K562 (cell line): ENCODE results near the gene AGAP3. TPM values are rescaled to one million over a fixed set of nuclear protein-coding genes. Genes with fewer than 3 reads are reported as not detected.

ENCODE experiments used
- ADNP ChIP-seq: fragments of 200-800 bp; sonication (Bioruptor generic); IDR thresholded peaks from 2 replicates; pipeline ENCODE4 v1.6.1; 2016; ENCODE audit warnings: missing genetic modification characterization, missing compliant biosample characterization
- ARNT ChIP-seq, 2 experiments: fragments of 450-650 bp; IDR thresholded peaks; 2 replicates each; pipeline ENCODE4 v1.6.1; 2016; ENCODE audit warnings: mild to moderate bottlenecking in 1 of 2
- BCOR ChIP-seq: fragments of 450-650 bp; IDR thresholded peaks from 2 replicates; pipeline ENCODE4 v1.6.1; 2016
- DACH1 ChIP-seq: fragments of 450-650 bp; IDR thresholded peaks from 2 replicates; pipeline ENCODE4 v1.6.1; 2018; ENCODE audit not compliant: partially characterized antibody
- KDM5B ChIP-seq: fragments of 200-600 bp; sonication (generic); IDR thresholded peaks from 2 replicates; pipeline ENCODE4 v1.6.1; 2012; ENCODE audit warnings: low read depth, mild to moderate bottlenecking, moderate library complexity, low read length, control low read depth, inconsistent platforms; ENCODE audit not compliant: insufficient replicate concordance
- KLF10 ChIP-seq: fragments of 250-450 bp; sonication (Bioruptor Pico); IDR thresholded peaks from 2 replicates; pipeline ENCODE4 v1.6.1; 2021; ENCODE audit warnings: matching md5 sums
- KLF6 ChIP-seq: fragments of 250-450 bp; sonication (Bioruptor Pico); IDR thresholded peaks from 2 replicates; pipeline ENCODE4 v1.4.0; 2020; ENCODE audit warnings: mild to moderate bottlenecking, moderate library complexity, borderline replicate concordance
- MTA2 ChIP-seq: fragments of 450-650 bp; IDR thresholded peaks from 2 replicates; pipeline ENCODE4 v1.6.1; 2016; ENCODE audit warnings: low read depth
- PPARD ChIP-seq: fragments of 250-450 bp; sonication (Bioruptor Pico); IDR thresholded peaks from 2 replicates; pipeline ENCODE4 v1.8.0; 2022; ENCODE audit warnings: inconsistent platforms, mild to moderate bottlenecking, moderate library complexity
- SOX6 ChIP-seq: fragments of 450-650 bp; IDR thresholded peaks from 2 replicates; pipeline ENCODE4 v1.6.1; 2014; ENCODE audit warnings: mild to moderate bottlenecking
- ZNF140 ChIP-seq: fragments of 250-450 bp; sonication (Bioruptor Pico); IDR thresholded peaks from 2 replicates; pipeline ENCODE4 v1.8.0; 2021; ENCODE audit warnings: moderate library complexity, mild to moderate bottlenecking, inconsistent platforms
- ZNF24 ChIP-seq: fragments of 450-650 bp; IDR thresholded peaks from 2 replicates; pipeline ENCODE4 v1.6.1; 2016
- ZNF589 ChIP-seq: fragments of 200-800 bp; sonication (Bioruptor generic); IDR thresholded peaks from 2 replicates; pipeline ENCODE4 v1.6.1; 2016; ENCODE audit warnings: low read depth, missing genetic modification characterization, missing compliant biosample characterization
- polyA plus RNA-seq, 8 experiments: library from polyadenylated mRNA; depleted of rRNA in 4 of 8; stranded (reverse) in 5 of 8; unstranded in 3 of 8; fragments of >200 nt; fragmentation: Nextera tagmentation in 2 of 8; fragmentation: Illumina TruSeq in 1 of 8; extraction: Ambion mirVana in 2 of 8; extraction: Trizol in 1 of 8; gene quantifications; 2 replicates each; pipeline versions ENCODE4 v1.2.1 to v1.2.3, GENCODE V29; 2011 to 2014; ENCODE audit warnings: inconsistent platforms in 1 of 8, missing spikeins in 1 of 8
- total RNA-seq, 7 experiments: library from RNA; depleted of rRNA in 6 of 7; stranded (reverse); fragments of >200 nt in 6 of 7; fragmentation: Illumina TruSeq in 2 of 7; extraction: Trizol in 2 of 7; gene quantifications; 2 replicates each; pipeline versions ENCODE4 v1.2.1 to v1.2.3, GENCODE V29; 2011 to 2021; ENCODE audit warnings: low replicate concordance in 1 of 7
- TF ChIP-seq, protein P1 (sequence below): sonication (generic); formaldehyde crosslinking; IDR thresholded peaks from 2 replicates; pipeline ENCODE4 v1.8.0; 2022; ENCODE audit warnings: missing genetic modification reagents, mild to moderate bottlenecking, borderline replicate concordance
- TF ChIP-seq, protein P2 (sequence below): fragments of 250-450 bp; sonication (Bioruptor Pico); IDR thresholded peaks from 2 replicates; pipeline ENCODE4 v1.4.0; 2020; ENCODE audit warnings: mild to moderate bottlenecking, moderate library complexity
- TF ChIP-seq, protein P3 (sequence below): fragments of 250-450 bp; sonication (Bioruptor Pico); IDR thresholded peaks from 2 replicates; pipeline ENCODE4 v1.4.0; 2020; ENCODE audit warnings: mild to moderate bottlenecking, moderate library complexity
- TF ChIP-seq, protein P4 (sequence below): fragments of 250-450 bp; sonication (Bioruptor Pico); IDR thresholded peaks from 2 replicates; pipeline ENCODE4 v1.8.0; 2021; ENCODE audit warnings: moderate library complexity, mild to moderate bottlenecking, inconsistent platforms
- TF ChIP-seq, protein P5 (sequence below): sonication (generic); formaldehyde crosslinking; IDR thresholded peaks from 2 replicates; pipeline ENCODE4 v1.8.1; 2022; ENCODE audit warnings: missing genetic modification reagents
- TF ChIP-seq, protein P6 (sequence below): fragments of 450-650 bp; IDR thresholded peaks from 2 replicates; pipeline ENCODE4 v1.6.1; 2016; ENCODE audit warnings: borderline replicate concordance

The AGAP3 gene
- total and polyA plus RNA-seq, 9 of the 15 experiments (the other 6 are each of a cell fraction or from before 2014, with no cell fraction given): 3.4 to 208 (median 62.2) TPM

DNA sequence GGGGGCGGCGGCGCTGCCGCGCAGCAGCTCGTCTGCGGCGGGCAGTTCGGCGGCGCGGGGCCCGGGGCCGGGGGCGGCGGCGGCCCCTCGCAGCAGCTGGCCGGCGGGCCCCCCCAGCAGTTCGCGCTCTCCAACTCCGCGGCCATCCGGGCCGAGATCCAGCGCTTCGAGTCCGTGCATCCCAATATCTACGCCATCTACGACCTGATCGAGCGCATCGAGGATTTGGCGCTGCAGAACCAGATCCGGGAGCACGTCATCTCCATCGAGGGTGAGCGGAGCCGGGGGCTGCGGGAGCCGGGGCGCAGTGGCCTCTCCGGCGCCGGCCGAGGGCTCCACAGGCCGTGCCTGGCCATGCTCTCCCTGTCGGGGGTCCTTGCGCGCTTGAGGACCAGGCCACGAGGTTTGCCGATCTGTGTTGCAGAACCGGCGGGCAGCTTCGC is 548 bp downstream of the AGAP3 start (continued):
- TF ChIP-seq, protein P1, sequence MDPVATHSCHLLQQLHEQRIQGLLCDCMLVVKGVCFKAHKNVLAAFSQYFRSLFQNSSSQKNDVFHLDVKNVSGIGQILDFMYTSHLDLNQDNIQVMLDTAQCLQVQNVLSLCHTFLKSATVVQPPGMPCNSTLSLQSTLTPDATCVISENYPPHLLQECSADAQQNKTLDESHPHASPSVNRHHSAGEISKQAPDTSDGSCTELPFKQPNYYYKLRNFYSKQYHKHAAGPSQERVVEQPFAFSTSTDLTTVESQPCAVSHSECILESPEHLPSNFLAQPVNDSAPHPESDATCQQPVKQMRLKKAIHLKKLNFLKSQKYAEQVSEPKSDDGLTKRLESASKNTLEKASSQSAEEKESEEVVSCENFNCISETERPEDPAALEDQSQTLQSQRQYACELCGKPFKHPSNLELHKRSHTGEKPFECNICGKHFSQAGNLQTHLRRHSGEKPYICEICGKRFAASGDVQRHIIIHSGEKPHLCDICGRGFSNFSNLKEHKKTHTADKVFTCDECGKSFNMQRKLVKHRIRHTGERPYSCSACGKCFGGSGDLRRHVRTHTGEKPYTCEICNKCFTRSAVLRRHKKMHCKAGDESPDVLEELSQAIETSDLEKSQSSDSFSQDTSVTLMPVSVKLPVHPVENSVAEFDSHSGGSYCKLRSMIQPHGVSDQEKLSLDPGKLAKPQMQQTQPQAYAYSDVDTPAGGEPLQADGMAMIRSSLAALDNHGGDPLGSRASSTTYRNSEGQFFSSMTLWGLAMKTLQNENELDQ (CRISPR knock-in tag): no peak
- TF ChIP-seq ZNF24 (no peak), ARNT (IDR thresholded peaks at IDR 0.05) (no peak), PPARD (no peak), KLF6 (no peak), DACH1 (no peak), SOX6 (no peak), ADNP (no peak), BCOR (no peak), KLF10 (CRISPR knock-in tag) (no peak), ZNF589 (CRISPR knock-in tag) (no peak), MTA2 (no peak), KDM5B (peak; percentile 65), ZNF140 (CRISPR knock-in tag) (no peak)
- TF ChIP-seq, protein P2, sequence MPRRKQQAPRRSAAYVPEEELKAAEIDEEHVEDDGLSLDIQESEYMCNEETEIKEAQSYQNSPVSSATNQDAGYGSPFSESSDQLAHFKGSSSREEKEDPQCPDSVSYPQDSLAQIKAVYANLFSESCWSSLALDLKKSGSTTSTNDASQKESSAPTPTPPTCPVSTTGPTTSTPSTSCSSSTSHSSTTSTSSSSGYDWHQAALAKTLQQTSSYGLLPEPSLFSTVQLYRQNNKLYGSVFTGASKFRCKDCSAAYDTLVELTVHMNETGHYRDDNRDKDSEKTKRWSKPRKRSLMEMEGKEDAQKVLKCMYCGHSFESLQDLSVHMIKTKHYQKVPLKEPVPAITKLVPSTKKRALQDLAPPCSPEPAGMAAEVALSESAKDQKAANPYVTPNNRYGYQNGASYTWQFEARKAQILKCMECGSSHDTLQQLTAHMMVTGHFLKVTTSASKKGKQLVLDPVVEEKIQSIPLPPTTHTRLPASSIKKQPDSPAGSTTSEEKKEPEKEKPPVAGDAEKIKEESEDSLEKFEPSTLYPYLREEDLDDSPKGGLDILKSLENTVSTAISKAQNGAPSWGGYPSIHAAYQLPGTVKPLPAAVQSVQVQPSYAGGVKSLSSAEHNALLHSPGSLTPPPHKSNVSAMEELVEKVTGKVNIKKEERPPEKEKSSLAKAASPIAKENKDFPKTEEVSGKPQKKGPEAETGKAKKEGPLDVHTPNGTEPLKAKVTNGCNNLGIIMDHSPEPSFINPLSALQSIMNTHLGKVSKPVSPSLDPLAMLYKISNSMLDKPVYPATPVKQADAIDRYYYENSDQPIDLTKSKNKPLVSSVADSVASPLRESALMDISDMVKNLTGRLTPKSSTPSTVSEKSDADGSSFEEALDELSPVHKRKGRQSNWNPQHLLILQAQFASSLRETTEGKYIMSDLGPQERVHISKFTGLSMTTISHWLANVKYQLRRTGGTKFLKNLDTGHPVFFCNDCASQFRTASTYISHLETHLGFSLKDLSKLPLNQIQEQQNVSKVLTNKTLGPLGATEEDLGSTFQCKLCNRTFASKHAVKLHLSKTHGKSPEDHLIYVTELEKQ: no peak
- TF ChIP-seq, protein P3, sequence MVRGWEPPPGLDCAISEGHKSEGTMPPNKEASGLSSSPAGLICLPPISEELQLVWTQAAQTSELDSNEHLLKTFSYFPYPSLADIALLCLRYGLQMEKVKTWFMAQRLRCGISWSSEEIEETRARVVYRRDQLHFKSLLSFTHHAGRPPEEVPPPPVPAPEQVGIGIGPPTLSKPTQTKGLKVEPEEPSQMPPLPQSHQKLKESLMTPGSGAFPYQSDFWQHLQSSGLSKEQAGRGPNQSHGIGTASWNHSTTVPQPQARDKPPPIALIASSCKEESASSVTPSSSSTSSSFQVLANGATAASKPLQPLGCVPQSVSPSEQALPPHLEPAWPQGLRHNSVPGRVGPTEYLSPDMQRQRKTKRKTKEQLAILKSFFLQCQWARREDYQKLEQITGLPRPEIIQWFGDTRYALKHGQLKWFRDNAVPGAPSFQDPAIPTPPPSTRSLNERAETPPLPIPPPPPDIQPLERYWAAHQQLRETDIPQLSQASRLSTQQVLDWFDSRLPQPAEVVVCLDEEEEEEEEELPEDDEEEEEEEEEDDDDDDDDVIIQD (CRISPR knock-in tag): no peak
- TF ChIP-seq, protein P4, sequence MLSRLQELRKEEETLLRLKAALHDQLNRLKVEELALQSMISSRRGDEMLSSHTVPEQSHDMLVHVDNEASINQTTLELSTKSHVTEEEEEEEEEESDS: no peak
- TF ChIP-seq, protein P5, sequence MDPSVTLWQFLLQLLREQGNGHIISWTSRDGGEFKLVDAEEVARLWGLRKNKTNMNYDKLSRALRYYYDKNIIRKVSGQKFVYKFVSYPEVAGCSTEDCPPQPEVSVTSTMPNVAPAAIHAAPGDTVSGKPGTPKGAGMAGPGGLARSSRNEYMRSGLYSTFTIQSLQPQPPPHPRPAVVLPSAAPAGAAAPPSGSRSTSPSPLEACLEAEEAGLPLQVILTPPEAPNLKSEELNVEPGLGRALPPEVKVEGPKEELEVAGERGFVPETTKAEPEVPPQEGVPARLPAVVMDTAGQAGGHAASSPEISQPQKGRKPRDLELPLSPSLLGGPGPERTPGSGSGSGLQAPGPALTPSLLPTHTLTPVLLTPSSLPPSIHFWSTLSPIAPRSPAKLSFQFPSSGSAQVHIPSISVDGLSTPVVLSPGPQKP (CRISPR knock-in tag): no peak
- TF ChIP-seq, protein P6, sequence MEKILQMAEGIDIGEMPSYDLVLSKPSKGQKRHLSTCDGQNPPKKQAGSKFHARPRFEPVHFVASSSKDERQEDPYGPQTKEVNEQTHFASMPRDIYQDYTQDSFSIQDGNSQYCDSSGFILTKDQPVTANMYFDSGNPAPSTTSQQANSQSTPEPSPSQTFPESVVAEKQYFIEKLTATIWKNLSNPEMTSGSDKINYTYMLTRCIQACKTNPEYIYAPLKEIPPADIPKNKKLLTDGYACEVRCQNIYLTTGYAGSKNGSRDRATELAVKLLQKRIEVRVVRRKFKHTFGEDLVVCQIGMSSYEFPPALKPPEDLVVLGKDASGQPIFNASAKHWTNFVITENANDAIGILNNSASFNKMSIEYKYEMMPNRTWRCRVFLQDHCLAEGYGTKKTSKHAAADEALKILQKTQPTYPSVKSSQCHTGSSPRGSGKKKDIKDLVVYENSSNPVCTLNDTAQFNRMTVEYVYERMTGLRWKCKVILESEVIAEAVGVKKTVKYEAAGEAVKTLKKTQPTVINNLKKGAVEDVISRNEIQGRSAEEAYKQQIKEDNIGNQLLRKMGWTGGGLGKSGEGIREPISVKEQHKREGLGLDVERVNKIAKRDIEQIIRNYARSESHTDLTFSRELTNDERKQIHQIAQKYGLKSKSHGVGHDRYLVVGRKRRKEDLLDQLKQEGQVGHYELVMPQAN: peak; percentile 80
